Neural cell (in vitro differentiated cells): Measurements from ENCODE around the gene CALHM5.

Source experiments
- RAD21 ChIP-seq: fragments of 450-650 bp; conservative IDR thresholded peaks from 2 replicates; pipeline ENCODE4 v1.6.1; 2014; ENCODE audit warnings: antibody characterized with exemption, mild to moderate bottlenecking, moderate library complexity
- SMC3 ChIP-seq: fragments of 450-650 bp; conservative IDR thresholded peaks from 2 replicates; pipeline ENCODE4 v1.6.1; 2014; ENCODE audit warnings: antibody characterized with exemption, mild to moderate bottlenecking, moderate library complexity; ENCODE audit not compliant: poor library complexity
- TAF1 ChIP-seq: IDR thresholded peaks from 2 replicates; pipeline ENCODE4 v1.6.1; 2012; ENCODE audit warnings: low read depth
- TF ChIP-seq, protein P1 (sequence below): fragments of 450-650 bp; IDR thresholded peaks from 2 replicates; pipeline ENCODE4 v1.5.1; 2014; ENCODE audit warnings: antibody characterized with exemption, mild to moderate bottlenecking, moderate library complexity; ENCODE audit not compliant: poor library complexity, severe bottlenecking

DNA sequence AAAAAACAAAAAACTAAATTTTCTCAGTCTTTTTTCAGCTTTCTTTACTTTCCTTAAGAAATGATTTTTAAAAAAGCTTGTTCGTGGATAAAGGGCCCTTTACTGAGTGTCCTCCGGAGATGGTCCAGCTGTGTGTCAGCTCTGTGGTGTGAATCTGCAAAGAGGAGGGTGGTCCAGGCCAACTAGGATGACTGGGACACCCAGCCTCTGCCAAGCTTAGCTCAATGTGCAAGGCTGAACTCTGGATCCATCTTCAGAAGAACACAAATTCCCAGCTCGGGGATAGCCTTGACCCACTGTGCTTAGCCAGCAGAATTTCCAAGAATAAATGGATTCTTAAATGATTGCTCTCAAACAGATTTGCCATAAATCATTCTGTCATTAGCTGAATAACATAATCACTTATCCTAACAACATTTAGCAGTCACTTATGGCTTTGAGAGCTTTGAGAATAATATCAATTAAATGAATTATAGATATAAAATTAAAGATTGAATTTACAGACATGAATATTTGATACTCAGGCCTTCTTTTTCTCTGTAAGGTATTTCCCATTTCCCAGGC, 14.2 kb upstream of the CALHM5 start:
- TF ChIP-seq SMC3, result no peak
- TF ChIP-seq, protein P1, sequence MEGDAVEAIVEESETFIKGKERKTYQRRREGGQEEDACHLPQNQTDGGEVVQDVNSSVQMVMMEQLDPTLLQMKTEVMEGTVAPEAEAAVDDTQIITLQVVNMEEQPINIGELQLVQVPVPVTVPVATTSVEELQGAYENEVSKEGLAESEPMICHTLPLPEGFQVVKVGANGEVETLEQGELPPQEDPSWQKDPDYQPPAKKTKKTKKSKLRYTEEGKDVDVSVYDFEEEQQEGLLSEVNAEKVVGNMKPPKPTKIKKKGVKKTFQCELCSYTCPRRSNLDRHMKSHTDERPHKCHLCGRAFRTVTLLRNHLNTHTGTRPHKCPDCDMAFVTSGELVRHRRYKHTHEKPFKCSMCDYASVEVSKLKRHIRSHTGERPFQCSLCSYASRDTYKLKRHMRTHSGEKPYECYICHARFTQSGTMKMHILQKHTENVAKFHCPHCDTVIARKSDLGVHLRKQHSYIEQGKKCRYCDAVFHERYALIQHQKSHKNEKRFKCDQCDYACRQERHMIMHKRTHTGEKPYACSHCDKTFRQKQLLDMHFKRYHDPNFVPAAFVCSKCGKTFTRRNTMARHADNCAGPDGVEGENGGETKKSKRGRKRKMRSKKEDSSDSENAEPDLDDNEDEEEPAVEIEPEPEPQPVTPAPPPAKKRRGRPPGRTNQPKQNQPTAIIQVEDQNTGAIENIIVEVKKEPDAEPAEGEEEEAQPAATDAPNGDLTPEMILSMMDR, result no peak
- no peak for TF ChIP-seq TAF1
- no peak for TF ChIP-seq RAD21
